Mesenchymal stem cell (in vitro differentiated cells and primary cell): Measurements from ENCODE around the gene TTLL11.

Source experiments
- DNase-seq: peaks from one replicate; pipeline ENCODE4 v3.0.0-alpha.2; 2013
- H2AFZ ChIP-seq: one replicate; pipeline ENCODE4 v1.6.1; 2013; ENCODE audit warnings: low read depth, mild to moderate bottlenecking, control low read depth, inconsistent platforms, low read length, moderate library complexity
- H2AK5ac ChIP-seq: 2 replicates; pipeline ENCODE4 v1.6.1; 2013; ENCODE audit warnings: low read length, moderate library complexity, mild to moderate bottlenecking, inconsistent platforms; ENCODE audit not compliant: severe bottlenecking
- H2BK120ac ChIP-seq: one replicate; pipeline ENCODE4 v1.6.1; 2013; ENCODE audit warnings: low read depth, mild to moderate bottlenecking, inconsistent platforms, low read length, moderate library complexity
- H2BK12ac ChIP-seq, 2 experiments: one replicate each; pipeline ENCODE4 v1.6.1; 2013; ENCODE audit warnings: inconsistent platforms in 2 of 2, low read length in 2 of 2, mild to moderate bottlenecking in 2 of 2, moderate library complexity in 2 of 2, control low read depth in 1 of 2
- H2BK15ac ChIP-seq: one replicate; pipeline ENCODE4 v1.6.1; 2013; ENCODE audit warnings: mild to moderate bottlenecking, low read depth, inconsistent platforms; ENCODE audit not compliant: poor library complexity, severe bottlenecking
- H2BK5ac ChIP-seq: 2 replicates; pipeline ENCODE4 v1.6.1; 2013; ENCODE audit warnings: low read depth, mild to moderate bottlenecking, low read length, control low read depth, inconsistent platforms; ENCODE audit not compliant: poor library complexity, severe bottlenecking
- H3K14ac ChIP-seq, 2 experiments: one replicate each; pipeline ENCODE4 v1.6.1; 2013; ENCODE audit warnings: inconsistent platforms in 2 of 2, low read length in 2 of 2, control low read depth in 1 of 2, mild to moderate bottlenecking in 1 of 2, moderate library complexity in 1 of 2
- H3K18ac ChIP-seq, 2 experiments: one replicate each; pipeline ENCODE4 v1.6.1; 2013; ENCODE audit warnings: inconsistent platforms in 2 of 2, low read length in 2 of 2, control low read depth in 1 of 2, low read depth in 1 of 2, mild to moderate bottlenecking in 1 of 2
- H3K23ac ChIP-seq, 2 experiments: one replicate each; pipeline ENCODE4 v1.6.1; 2013; ENCODE audit warnings: inconsistent platforms in 2 of 2, low read length in 2 of 2, mild to moderate bottlenecking in 2 of 2, moderate library complexity in 2 of 2, control low read depth in 1 of 2
- H3K27ac ChIP-seq: 2 replicates; pipeline ENCODE4 v1.5.1; 2013; ENCODE audit warnings: mild to moderate bottlenecking, moderate library complexity, low read length, control low read depth, inconsistent platforms; ENCODE audit not compliant: poor library complexity, severe bottlenecking
- H3K27me3 ChIP-seq, 2 experiments: 2 replicates each; pipeline versions ENCODE4 v1.6.1 to v1.7.0; 2013; ENCODE audit warnings: low read length in 2 of 2, mild to moderate bottlenecking in 2 of 2, moderate library complexity in 2 of 2, control low read depth in 1 of 2, inconsistent platforms in 1 of 2; ENCODE audit not compliant: control insufficient read depth in 1 of 2, insufficient read depth in 1 of 2
- H3K36me3 ChIP-seq, 2 experiments: 2 replicates each; pipeline versions ENCODE4 v1.6.1 to v1.7.0; 2013; ENCODE audit warnings: low read length in 2 of 2, control low read depth in 1 of 2, inconsistent platforms in 1 of 2, low read depth in 1 of 2, mild to moderate bottlenecking in 1 of 2; ENCODE audit not compliant: insufficient read depth in 2 of 2, control insufficient read depth in 1 of 2
- H3K4ac ChIP-seq, 2 experiments: one replicate each; pipeline ENCODE4 v1.6.1; 2013; ENCODE audit warnings: inconsistent platforms in 2 of 2, low read length in 2 of 2, mild to moderate bottlenecking in 2 of 2, moderate library complexity in 2 of 2, control low read depth in 1 of 2, low read depth in 1 of 2
- H3K4me1 ChIP-seq: 2 replicates; pipeline ENCODE4 v1.6.1; 2013; ENCODE audit warnings: low read depth, low read length, control low read depth; ENCODE audit not compliant: control insufficient read depth, insufficient read depth
- H3K4me2 ChIP-seq: 2 replicates; pipeline ENCODE4 v1.6.1; 2013; ENCODE audit warnings: low read length, mild to moderate bottlenecking, inconsistent platforms; ENCODE audit not compliant: poor library complexity, severe bottlenecking
- H3K4me3 ChIP-seq, 2 experiments: 2 replicates each; pipeline versions ENCODE4 v1.5.1 to v1.7.0; 2013; ENCODE audit warnings: low read length in 2 of 2, mild to moderate bottlenecking in 2 of 2, control low read depth in 1 of 2, low read depth in 1 of 2; ENCODE audit not compliant: insufficient read depth in 1 of 2
- H3K79me1 ChIP-seq: replicated peaks from 2 replicates; pipeline ENCODE4 v1.6.1; 2013; ENCODE audit warnings: mild to moderate bottlenecking, control low read depth, low read length, inconsistent platforms; ENCODE audit not compliant: poor library complexity, severe bottlenecking
- H3K9ac ChIP-seq: 2 replicates; pipeline ENCODE4 v1.7.0; 2013; ENCODE audit warnings: mild to moderate bottlenecking, low read length, moderate library complexity
- H3K9me3 ChIP-seq: 2 replicates; pipeline ENCODE4 v1.7.0; 2013; ENCODE audit warnings: mild to moderate bottlenecking, low read length; ENCODE audit not compliant: control insufficient read depth
- H4K8ac ChIP-seq: one replicate; pipeline ENCODE4 v1.6.1; 2013; ENCODE audit warnings: inconsistent platforms, mild to moderate bottlenecking, low read length, moderate library complexity
- H4K91ac ChIP-seq: one replicate; pipeline ENCODE4 v1.6.1; 2013; ENCODE audit warnings: mild to moderate bottlenecking, low read length, inconsistent platforms
- WGBS: methylation state at CpG from one replicate; pipeline ENCODE4 v1.1.7; 2013; ENCODE audit warnings: mixed read lengths; 5-methylcytosine and 5-hydroxymethylcytosine counted together

Gene TTLL11

DNA sequence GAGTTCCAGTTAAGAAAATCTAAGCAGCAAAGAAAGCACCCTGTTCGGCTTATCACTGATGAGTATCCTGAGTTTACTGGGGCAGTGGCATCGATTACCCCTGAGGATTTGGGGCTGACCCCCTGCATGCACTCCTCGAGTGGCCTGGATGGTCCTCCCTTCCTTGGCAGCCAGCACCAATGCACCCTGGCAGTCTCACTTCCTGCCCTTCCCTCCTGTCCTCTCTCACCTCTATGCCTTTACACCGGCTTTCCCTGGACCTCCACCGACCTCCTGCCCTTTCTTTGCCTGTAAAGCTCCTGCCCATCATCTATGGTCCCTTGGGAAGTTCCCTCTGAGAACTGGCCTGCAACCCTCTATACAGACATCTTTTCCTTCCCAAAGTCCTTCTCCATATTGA lies 97.1 kb downstream of the TTLL11 start:
- Histone ChIP-seq H2AK5ac (no peak overlapping the region), H3K23ac (no peak overlapping the region), H3K27me3 (no peaks in the 10 kb centered on the region), H3K4ac (no peak overlapping the region), H3K18ac (no peak overlapping the region), H3K14ac (no peak overlapping the region), H3K79me1 (peaks cover 2% of the 10 kb centered on the region), H2BK15ac (no peak overlapping the region), H2BK120ac (no peak overlapping the region), H3K9ac (no peak overlapping the region), H3K4me2 (no peak overlapping the region), H4K8ac (no peak overlapping the region), H3K9me3 (no peaks in the 10 kb centered on the region), H3K4me1 (peaks cover 8% of the 10 kb centered on the region), H3K27ac (no peak overlapping the region), H2BK12ac (no peak overlapping the region), H3K4me3 (no peak overlapping the region), H3K36me3 (no peaks in the 10 kb centered on the region), H2AFZ (no peak overlapping the region), H2BK5ac (no peak overlapping the region), H4K91ac (no peak overlapping the region)
- 82% methylated on average over 5 of the region's 5 CpGs for WGBS
- DNase-seq, result no peak

DNA sequence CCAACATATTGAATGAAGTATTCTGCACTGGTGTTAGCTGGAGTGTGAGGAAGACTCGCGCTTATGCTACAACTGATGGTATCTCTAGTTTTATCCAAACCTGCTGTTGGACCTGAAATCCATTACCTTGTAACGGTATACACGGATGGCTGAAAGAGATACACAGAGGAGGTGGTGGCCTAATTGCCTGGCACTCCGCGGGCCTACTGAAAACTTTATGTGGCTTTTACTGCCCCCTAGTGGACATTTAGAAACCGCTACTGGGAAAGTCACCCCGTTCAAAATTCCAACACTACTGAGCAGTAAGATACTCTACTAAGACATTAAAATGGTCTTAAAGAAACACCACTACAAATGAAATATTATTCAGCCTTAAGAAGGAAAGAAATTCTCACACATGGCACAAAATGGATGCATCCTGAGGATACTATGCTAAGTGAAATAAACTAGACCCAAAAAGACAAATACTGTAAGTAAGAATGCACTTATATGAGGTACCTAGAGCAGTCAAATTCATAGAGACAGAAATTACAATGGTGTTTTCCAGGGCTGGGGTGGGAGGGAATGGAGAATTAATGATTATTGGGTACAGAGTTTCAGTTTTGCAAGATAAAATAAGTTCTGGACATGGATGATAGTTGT lies 100.4 kb downstream of the TTLL11 start:
- H3K79me1 ChIP-seq, result peaks cover 4% of the 10 kb centered on the region
- H3K36me3 ChIP-seq, result peaks cover 0 to 7% of the 10 kb centered on the region in 2 experiments
- H2BK12ac ChIP-seq, result no peak overlapping the region
- H3K4me1 ChIP-seq, result peaks cover 5% of the 10 kb centered on the region
- H4K91ac ChIP-seq, result no peak overlapping the region
- no peak overlapping the region for H2AK5ac ChIP-seq
- no peak overlapping the region for H2BK120ac ChIP-seq
- no peaks in the 10 kb centered on the region for H3K9me3 ChIP-seq
- no peak overlapping the region for H3K9ac ChIP-seq
- H3K4me2 ChIP-seq, result no peak overlapping the region
- DNase-seq, result peak; percentile 76
- no peak overlapping the region for H2BK5ac ChIP-seq
- H3K14ac ChIP-seq, result no peak overlapping the region
- no peak overlapping the region for H3K27ac ChIP-seq
- no peak overlapping the region for H3K18ac ChIP-seq
- no peak overlapping the region for H3K4ac ChIP-seq
- no peak overlapping the region for H2AFZ ChIP-seq
- no peaks in the 10 kb centered on the region for H3K27me3 ChIP-seq
- no peak overlapping the region for H3K4me3 ChIP-seq
- H3K23ac ChIP-seq, result no peak overlapping the region
- WGBS, result 3% methylated on average over 8 of the region's 8 CpGs
- H2BK15ac ChIP-seq, result no peak overlapping the region
- no peak overlapping the region for H4K8ac ChIP-seq

DNA sequence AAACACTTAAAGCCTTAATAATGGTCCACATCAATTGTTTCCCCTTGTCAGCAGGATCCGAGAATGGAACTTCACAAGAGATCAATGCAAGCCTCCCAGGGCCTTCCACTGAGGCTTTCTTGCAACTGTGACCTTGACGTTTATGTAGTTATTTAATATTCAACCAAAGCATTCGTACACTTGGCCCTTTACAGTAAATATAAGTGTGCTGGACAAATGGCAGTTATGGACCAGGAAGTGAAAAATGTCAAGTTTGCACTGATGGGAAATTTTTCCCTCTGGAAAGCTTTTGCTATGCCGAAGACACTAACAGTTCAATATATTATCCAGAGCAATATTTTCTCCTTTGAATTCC lies 101.8 kb downstream of the TTLL11 start:
- no peak overlapping the region for H3K4me2 ChIP-seq
- WGBS, result 90% methylated on average over 3 of the region's 4 CpGs
- no peak overlapping the region for H3K4me3 ChIP-seq

DNA sequence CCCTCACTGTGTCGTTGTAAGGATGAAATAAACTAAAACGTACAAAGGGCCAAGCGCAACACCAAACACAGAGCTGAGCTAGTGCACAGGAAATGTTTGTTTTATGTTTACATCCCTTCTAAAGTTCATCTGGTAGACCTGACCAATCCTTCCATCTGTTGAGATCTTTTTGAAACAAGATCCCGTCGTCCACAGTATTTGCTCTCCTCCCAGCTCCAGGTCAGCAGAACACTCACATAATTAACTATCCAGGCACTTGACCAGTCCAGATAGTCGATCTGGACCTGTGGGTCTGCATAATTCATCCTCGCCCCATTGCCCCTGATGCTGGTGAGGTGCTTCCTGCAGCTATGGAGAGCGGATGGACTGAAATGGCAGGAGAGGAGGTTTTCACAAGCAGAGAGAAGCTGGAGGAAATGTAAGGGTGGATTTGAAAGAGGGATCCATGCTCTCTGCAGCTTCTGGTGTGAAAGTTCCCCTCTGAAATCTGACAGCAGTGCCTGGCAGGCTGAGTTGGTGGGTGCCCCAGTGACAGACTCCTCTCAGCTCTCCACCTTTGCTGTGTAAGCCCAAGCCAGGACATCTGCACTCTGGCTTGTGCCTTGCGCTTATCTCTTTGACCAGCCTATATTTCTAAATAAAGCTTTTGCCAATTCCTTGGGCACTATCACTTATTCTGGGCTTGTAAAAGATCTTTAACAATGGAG lies 102.4 kb downstream of the TTLL11 start:
- H2BK5ac ChIP-seq, result no peak overlapping the region
- H2AK5ac ChIP-seq, result no peak overlapping the region
- H3K4me3 ChIP-seq, result no peak overlapping the region
- no peak overlapping the region for H3K18ac ChIP-seq
- no peaks in the 10 kb centered on the region for H3K27me3 ChIP-seq
- no peak overlapping the region for H3K9ac ChIP-seq
- peaks cover 6% of the 10 kb centered on the region for H3K79me1 ChIP-seq
- peaks cover 9% of the 10 kb centered on the region for H3K4me1 ChIP-seq
- H2AFZ ChIP-seq, result no peak overlapping the region
- no peak overlapping the region for H3K4ac ChIP-seq
- no peak overlapping the region for H3K27ac ChIP-seq
- peaks cover 0 to 7% of the 10 kb centered on the region in 2 experiments for H3K36me3 ChIP-seq
- no peak overlapping the region for H3K14ac ChIP-seq
- H3K9me3 ChIP-seq, result no peaks in the 10 kb centered on the region
- H2BK12ac ChIP-seq, result no peak overlapping the region
- peak overlapping the region; percentile 7 for H4K8ac ChIP-seq
- H3K4me2 ChIP-seq, result no peak overlapping the region
- no peak for DNase-seq
- no peak overlapping the region for H3K23ac ChIP-seq
- no peak overlapping the region for H2BK15ac ChIP-seq
- WGBS, result 65% methylated on average over 9 of the region's 9 CpGs
- no peak overlapping the region for H2BK120ac ChIP-seq
- no peak overlapping the region for H4K91ac ChIP-seq

More for the DNA sequence above, 101.8 kb downstream of the TTLL11 start:
- Histone ChIP-seq H3K9ac (no peak overlapping the region), H2AFZ (no peak overlapping the region), H2BK12ac (no peak overlapping the region), H2AK5ac (no peak overlapping the region), H2BK15ac (no peak overlapping the region), H3K9me3 (no peaks in the 10 kb centered on the region), H3K27me3 (no peaks in the 10 kb centered on the region), H2BK120ac (no peak overlapping the region), H3K14ac (no peak overlapping the region), H3K23ac (no peak overlapping the region), H3K79me1 (peaks cover 4% of the 10 kb centered on the region), H2BK5ac (no peak overlapping the region), H3K18ac (no peak overlapping the region), H3K4me1 (peaks cover 4% of the 10 kb centered on the region), H3K36me3 (peaks cover 0 to 7% of the 10 kb centered on the region in 2 experiments), H4K91ac (no peak overlapping the region), H4K8ac (no peak overlapping the region), H3K4ac (no peak overlapping the region), H3K27ac (no peak overlapping the region)
- no peak for DNase-seq
